Measurements from ENCODE around the gene PLCH2. TPM values are rescaled to one million over a fixed set of nuclear protein-coding genes. Genes with fewer than 3 reads are reported as not detected.

The PLCH2 gene
- total RNA-seq, 1 experiment from 2014 or later: 7.2 TPM

GRCh38 chr1:2483970-2484369 is 7.9 kb downstream of the PLCH2 start:
- Histone ChIP-seq H3K9me2 (replicated peaks; ENCODE audit: low read length) (no peaks in the 10 kb centered on the region), H3K27ac (ENCODE audit: low read length) (no peak overlapping the region), H3K79me2 (ENCODE audit: low read length) (no peaks in the 10 kb centered on the region), H3F3A (ENCODE audit: low read length, unreplicated experiment) (no peaks in the 10 kb centered on the region), H3K9me3 (ENCODE audit: low read length) (no peaks in the 10 kb centered on the region), H3K9ac (ENCODE audit: low read length) (no peak overlapping the region), H3K4me3 (ENCODE audit: low read length) (no peak overlapping the region), H2AFZ (ENCODE audit: low read length) (no peak overlapping the region), H3K36me3 (ENCODE audit: low read depth, low read length) (no peaks in the 10 kb centered on the region), H4K20me1 (ENCODE audit: low read length) (no peaks in the 10 kb centered on the region), H3K4me1 (ENCODE audit: insufficient read depth, low read length) (no peaks in the 10 kb centered on the region), H3K4me2 (ENCODE audit: low read length) (no peak overlapping the region), H3K27me3 (ENCODE audit: low read length) (no peaks in the 10 kb centered on the region)
- ATAC-seq (no peak), DNase-seq (no peak)
- ChIA-PET CTCF (no interaction called here), POLR2A (ENCODE audit: unreplicated experiment) (no interaction called here)
- intact Hi-C loops (cut with micrococcal nuclease): no loop called here
- TF ChIP-seq EZH2phosphoT487 (IDR thresholded peaks at IDR 0.05; ENCODE audit: borderline replicate concordance, low read length) (no peak), EZH2 (IDR thresholded peaks at IDR 0.05; ENCODE audit: low read length, unreplicated experiment) (no peak), CTCF (conservative IDR thresholded peaks at IDR 0.05; ENCODE audit: low read depth, low read length) (no peak)
- BruUV-seq (replicated peaks): no TSS peak

GRCh38 chr1:2486041-2486440 is 10.0 kb downstream of the PLCH2 start:
- Histone ChIP-seq H2AFZ (ENCODE audit: low read length) (no peak overlapping the region), H4K20me1 (ENCODE audit: low read length) (no peaks in the 10 kb centered on the region), H3K9me3 (ENCODE audit: low read length) (no peaks in the 10 kb centered on the region), H3K27me3 (ENCODE audit: low read length) (no peaks in the 10 kb centered on the region), H3K4me3 (ENCODE audit: low read length) (no peak overlapping the region), H3K4me2 (ENCODE audit: low read length) (no peak overlapping the region), H3F3A (ENCODE audit: low read length, unreplicated experiment) (no peaks in the 10 kb centered on the region), H3K36me3 (ENCODE audit: low read depth, low read length) (no peaks in the 10 kb centered on the region), H3K9me2 (replicated peaks; ENCODE audit: low read length) (no peaks in the 10 kb centered on the region), H3K9ac (ENCODE audit: low read length) (no peak overlapping the region), H3K27ac (ENCODE audit: low read length) (no peak overlapping the region), H3K4me1 (ENCODE audit: insufficient read depth, low read length) (no peaks in the 10 kb centered on the region), H3K79me2 (ENCODE audit: low read length) (no peaks in the 10 kb centered on the region)
- no TSS peak for BruUV-seq (replicated peaks)
- ChIA-PET POLR2A (ENCODE audit: unreplicated experiment) (no interaction called here), CTCF (no interaction called here)
- TF ChIP-seq CTCF (conservative IDR thresholded peaks at IDR 0.05; ENCODE audit: low read depth, low read length): no peak
- no peak for TF ChIP-seq EZH2 (IDR thresholded peaks at IDR 0.05; ENCODE audit: low read length, unreplicated experiment)
- no peak for TF ChIP-seq EZH2phosphoT487 (IDR thresholded peaks at IDR 0.05; ENCODE audit: borderline replicate concordance, low read length)
- DNase-seq (no peak), ATAC-seq (no peak)
- intact Hi-C loops (cut with micrococcal nuclease): no loop called here

GRCh38 chr1:2486558-2486957 is 10.5 kb downstream of the PLCH2 start:
- no peak overlapping the region for H3K4me2 ChIP-seq (ENCODE audit: low read length)
- H3K9ac ChIP-seq (ENCODE audit: low read length): no peak overlapping the region
- no peaks in the 10 kb centered on the region for H4K20me1 ChIP-seq (ENCODE audit: low read length)
- no peaks in the 10 kb centered on the region for H3K79me2 ChIP-seq (ENCODE audit: low read length)
- H3K4me3 ChIP-seq (ENCODE audit: low read length): no peak overlapping the region
- no peaks in the 10 kb centered on the region for H3K4me1 ChIP-seq (ENCODE audit: insufficient read depth, low read length)
- no peak overlapping the region for H3K27ac ChIP-seq (ENCODE audit: low read length)
- H3K9me3 ChIP-seq (ENCODE audit: low read length): no peaks in the 10 kb centered on the region
- ChIA-PET CTCF (no interaction called here), POLR2A (ENCODE audit: unreplicated experiment) (no interaction called here)
- intact Hi-C loops (cut with micrococcal nuclease): no loop called here
- no peaks in the 10 kb centered on the region for H3K36me3 ChIP-seq (ENCODE audit: low read depth, low read length)
- TF ChIP-seq EZH2phosphoT487 (IDR thresholded peaks at IDR 0.05; ENCODE audit: borderline replicate concordance, low read length): no peak
- TF ChIP-seq EZH2 (IDR thresholded peaks at IDR 0.05; ENCODE audit: low read length, unreplicated experiment): no peak
- BruUV-seq (replicated peaks): no TSS peak
- H2AFZ ChIP-seq (ENCODE audit: low read length): no peak overlapping the region
- no peaks in the 10 kb centered on the region for H3F3A ChIP-seq (ENCODE audit: low read length, unreplicated experiment)
- H3K9me2 ChIP-seq (replicated peaks; ENCODE audit: low read length): no peaks in the 10 kb centered on the region
- ATAC-seq: no peak
- DNase-seq: no peak
- H3K27me3 ChIP-seq (ENCODE audit: low read length): no peaks in the 10 kb centered on the region

Data from PC-3 (cell line).